Nephron progenitor cell (in vitro differentiated cells): ENCODE data around the gene RAB4B.

Source experiments
- DNase-seq: peaks from one replicate; pipeline ENCODE4 v3.0.0; 2021
- H3K27ac Mint-ChIP-seq: 2 replicates; pipeline ENCODE4 v1.8.0; 2021; ENCODE audit warnings: mild to moderate bottlenecking, moderate library complexity, mixed read lengths
- H3K27me3 Mint-ChIP-seq: 2 replicates; pipeline ENCODE4 v1.8.0; 2021; ENCODE audit warnings: mild to moderate bottlenecking, low read depth, mixed read lengths; ENCODE audit not compliant: poor library complexity
- H3K36me3 Mint-ChIP-seq: 2 replicates; pipeline ENCODE4 v1.8.0; 2021; ENCODE audit warnings: low read depth, mixed read lengths
- H3K4me1 Mint-ChIP-seq: 2 replicates; pipeline ENCODE4 v1.8.0; 2021; ENCODE audit warnings: mixed read lengths
- H3K4me3 Mint-ChIP-seq: 2 replicates; pipeline ENCODE4 v1.8.0; 2021; ENCODE audit warnings: mild to moderate bottlenecking, moderate library complexity, mixed read lengths
- H3K9me3 Mint-ChIP-seq: 2 replicates; pipeline ENCODE4 v1.8.0; 2021; ENCODE audit warnings: mild to moderate bottlenecking, moderate library complexity, mixed read lengths
- TF ChIP-seq, protein P1 (sequence below): fragments of 200-600 bp; sonication (generic); IDR thresholded peaks from 2 replicates; pipeline ENCODE4 v1.5.0; 2021; ENCODE audit warnings: antibody characterized with exemption

The RAB4B gene

GRCh38 chr19:40742477-40742876 is 35.6 kb upstream of the RAB4B start:
- no peak for DNase-seq
- Mint-ChIP-seq H3K4me3 (no peak overlapping the region), H3K9me3 (no peaks in the 10 kb centered on the region), H3K36me3 (peaks cover 7% of the 10 kb centered on the region), H3K4me1 (peaks cover 18% of the 10 kb centered on the region), H3K27me3 (peaks cover 6% of the 10 kb centered on the region), H3K27ac (no peak overlapping the region)
- TF ChIP-seq, protein P1, sequence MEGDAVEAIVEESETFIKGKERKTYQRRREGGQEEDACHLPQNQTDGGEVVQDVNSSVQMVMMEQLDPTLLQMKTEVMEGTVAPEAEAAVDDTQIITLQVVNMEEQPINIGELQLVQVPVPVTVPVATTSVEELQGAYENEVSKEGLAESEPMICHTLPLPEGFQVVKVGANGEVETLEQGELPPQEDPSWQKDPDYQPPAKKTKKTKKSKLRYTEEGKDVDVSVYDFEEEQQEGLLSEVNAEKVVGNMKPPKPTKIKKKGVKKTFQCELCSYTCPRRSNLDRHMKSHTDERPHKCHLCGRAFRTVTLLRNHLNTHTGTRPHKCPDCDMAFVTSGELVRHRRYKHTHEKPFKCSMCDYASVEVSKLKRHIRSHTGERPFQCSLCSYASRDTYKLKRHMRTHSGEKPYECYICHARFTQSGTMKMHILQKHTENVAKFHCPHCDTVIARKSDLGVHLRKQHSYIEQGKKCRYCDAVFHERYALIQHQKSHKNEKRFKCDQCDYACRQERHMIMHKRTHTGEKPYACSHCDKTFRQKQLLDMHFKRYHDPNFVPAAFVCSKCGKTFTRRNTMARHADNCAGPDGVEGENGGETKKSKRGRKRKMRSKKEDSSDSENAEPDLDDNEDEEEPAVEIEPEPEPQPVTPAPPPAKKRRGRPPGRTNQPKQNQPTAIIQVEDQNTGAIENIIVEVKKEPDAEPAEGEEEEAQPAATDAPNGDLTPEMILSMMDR, result no peak

- Mint-ChIP-seq H3K4me3 (no peak overlapping the region), H3K36me3 (peaks cover 4% of the 10 kb centered on the region), H3K27ac (no peak overlapping the region), H3K4me1 (peaks cover 21% of the 10 kb centered on the region), H3K27me3 (peaks cover 6% of the 10 kb centered on the region), H3K9me3 (no peaks in the 10 kb centered on the region)
- no peak for DNase-seq
- TF ChIP-seq, protein P1, result no peak
Measured at GRCh38 chr19:40742886-40743285, 35.2 kb upstream of the RAB4B start.

- Mint-ChIP-seq H3K4me1 (peaks cover 29% of the 10 kb centered on the region), H3K27me3 (peaks cover 6% of the 10 kb centered on the region), H3K27ac (no peak overlapping the region), H3K4me3 (no peak overlapping the region), H3K9me3 (no peaks in the 10 kb centered on the region), H3K36me3 (peaks cover 1% of the 10 kb centered on the region)
- TF ChIP-seq, protein P1, result no peak
- DNase-seq, result no peak
Measured at GRCh38 chr19:40743926-40744325, 34.1 kb upstream of the RAB4B start.

DNA sequence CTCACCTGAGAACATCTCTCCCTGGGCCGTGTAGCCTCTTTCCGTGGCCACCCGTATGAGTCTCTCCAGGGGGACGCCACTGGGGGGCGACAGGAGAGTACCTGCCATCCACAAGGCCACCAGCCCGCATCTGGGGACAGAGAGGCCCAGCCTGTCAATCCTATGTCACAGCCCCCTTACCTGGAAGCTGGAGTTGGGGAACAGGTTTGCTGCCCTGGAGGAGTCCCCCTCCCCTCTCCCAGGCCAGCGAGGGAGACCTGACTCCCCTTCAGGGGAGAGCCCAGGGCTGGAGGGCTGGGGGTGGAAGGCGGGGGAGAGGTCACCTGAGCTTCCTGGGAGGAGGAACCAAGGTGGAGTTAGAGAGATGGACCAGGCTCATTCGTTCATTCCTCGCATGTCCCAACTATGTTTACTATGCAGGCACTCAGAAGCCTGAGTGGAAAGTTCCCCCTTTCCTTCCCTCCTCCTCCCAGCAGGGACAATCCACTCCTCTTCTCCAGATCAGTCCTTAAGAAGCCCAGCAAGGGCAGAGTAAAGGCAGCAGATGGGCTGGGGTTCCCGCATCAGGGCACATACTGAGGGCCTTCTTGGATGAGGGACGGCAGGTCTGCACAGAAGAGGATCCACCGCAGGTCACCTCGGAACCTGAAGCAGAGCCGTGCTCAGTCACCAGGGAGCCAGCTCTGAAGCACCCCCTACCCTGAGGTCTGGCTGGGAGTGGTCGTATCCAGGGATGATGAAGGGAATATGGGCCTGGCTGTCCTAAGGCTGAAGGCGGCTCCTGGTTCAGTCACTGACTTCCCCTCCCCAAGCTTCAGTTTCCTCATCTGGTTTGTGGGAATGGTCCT is 33.3 kb upstream of the RAB4B start:
- peaks cover 12% of the 10 kb centered on the region for H3K27me3 Mint-ChIP-seq
- H3K27ac Mint-ChIP-seq, result peak overlapping the region; percentile 57
- TF ChIP-seq, protein P1, result no peak
- no peaks in the 10 kb centered on the region for H3K36me3 Mint-ChIP-seq
- H3K4me1 Mint-ChIP-seq, result peaks cover 37% of the 10 kb centered on the region
- no peak for DNase-seq
- H3K9me3 Mint-ChIP-seq, result no peaks in the 10 kb centered on the region
- H3K4me3 Mint-ChIP-seq, result no peak overlapping the region

DNA sequence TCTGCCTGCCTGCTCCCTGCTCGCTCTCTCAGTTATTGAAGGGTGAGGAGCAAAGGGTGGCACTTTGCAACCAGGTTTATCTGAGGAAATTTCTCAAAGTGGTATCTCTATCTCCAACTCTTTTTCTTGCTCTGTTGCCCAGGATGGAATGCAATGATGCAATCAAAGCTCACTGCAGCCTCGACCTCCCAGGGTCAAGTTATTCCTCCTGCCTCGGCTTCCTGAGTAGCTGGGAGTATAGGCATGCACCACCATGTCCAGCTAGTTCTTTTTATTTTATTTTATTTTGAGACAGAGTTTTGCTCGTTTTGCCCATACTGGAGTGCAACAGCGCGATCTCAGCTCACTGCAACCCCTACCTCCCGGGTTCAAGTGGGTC is 32.7 kb upstream of the RAB4B start:
- DNase-seq, result no peak
- TF ChIP-seq, protein P1, result no peak
- no peaks in the 10 kb centered on the region for H3K9me3 Mint-ChIP-seq
- no peak overlapping the region for H3K4me3 Mint-ChIP-seq
- peaks cover 12% of the 10 kb centered on the region for H3K27me3 Mint-ChIP-seq
- H3K4me1 Mint-ChIP-seq, result peaks cover 43% of the 10 kb centered on the region
- no peaks in the 10 kb centered on the region for H3K36me3 Mint-ChIP-seq
- H3K27ac Mint-ChIP-seq, result no peak overlapping the region

GRCh38 chr19:40747536-40747935 is 30.5 kb upstream of the RAB4B start:
- Mint-ChIP-seq H3K4me1 (peaks cover 54% of the 10 kb centered on the region), H3K36me3 (peaks cover 10% of the 10 kb centered on the region), H3K9me3 (no peaks in the 10 kb centered on the region), H3K27me3 (peaks cover 6% of the 10 kb centered on the region), H3K27ac (no peak overlapping the region), H3K4me3 (no peak overlapping the region)
- no peak for DNase-seq
- TF ChIP-seq, protein P1, result no peak
